ES-I3 (cell line): ENCODE data around the gene PDE6B.

Experiments
- H3K36me3 ChIP-seq: 2 replicates; pipeline ENCODE4 v1.6.1; 2013; ENCODE audit warnings: mild to moderate bottlenecking, low read length, control low read depth, moderate library complexity; ENCODE audit not compliant: insufficient read depth
- H3K4me1 ChIP-seq: 2 replicates; pipeline ENCODE4 v1.6.1; 2013; ENCODE audit warnings: mild to moderate bottlenecking, control low read depth, low read length; ENCODE audit not compliant: insufficient read depth
- H3K9ac ChIP-seq: 2 replicates; pipeline ENCODE4 v1.6.1; 2013; ENCODE audit warnings: low read depth, mild to moderate bottlenecking, low read length, moderate library complexity
- H3K9me3 ChIP-seq: 2 replicates; pipeline ENCODE4 v1.6.1; 2013; ENCODE audit warnings: mild to moderate bottlenecking, low read length, moderate library complexity; ENCODE audit not compliant: control insufficient read depth, insufficient read depth

Gene PDE6B

DNA sequence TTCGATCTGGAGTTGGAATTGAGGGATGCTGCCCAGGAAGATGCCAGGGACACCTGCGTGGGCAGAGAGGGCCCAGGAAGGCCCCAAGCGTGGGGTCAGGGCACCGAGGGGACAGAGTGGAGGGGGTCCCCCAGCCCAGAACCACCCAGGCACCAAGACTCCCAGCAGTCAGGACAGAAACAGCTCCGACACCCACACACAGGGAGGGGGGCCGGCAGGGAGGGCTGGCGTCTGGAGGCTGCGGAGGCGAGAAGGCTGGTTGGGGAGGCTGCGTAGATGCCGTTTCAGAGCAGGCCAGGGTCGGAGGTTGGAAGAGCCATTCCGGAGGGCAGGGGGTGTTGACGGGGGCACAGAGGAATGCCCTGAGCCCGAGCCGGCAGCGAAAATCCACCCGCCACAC is 25.1 kb downstream of the PDE6B start:
- H3K4me1 ChIP-seq: no peaks in the 10 kb centered on the region; the same call in 1 of the 2 replicates
- H3K36me3 ChIP-seq: no peaks in the 10 kb centered on the region
- H3K9me3 ChIP-seq: no peaks in the 10 kb centered on the region
- no peak overlapping the region for H3K9ac ChIP-seq

DNA sequence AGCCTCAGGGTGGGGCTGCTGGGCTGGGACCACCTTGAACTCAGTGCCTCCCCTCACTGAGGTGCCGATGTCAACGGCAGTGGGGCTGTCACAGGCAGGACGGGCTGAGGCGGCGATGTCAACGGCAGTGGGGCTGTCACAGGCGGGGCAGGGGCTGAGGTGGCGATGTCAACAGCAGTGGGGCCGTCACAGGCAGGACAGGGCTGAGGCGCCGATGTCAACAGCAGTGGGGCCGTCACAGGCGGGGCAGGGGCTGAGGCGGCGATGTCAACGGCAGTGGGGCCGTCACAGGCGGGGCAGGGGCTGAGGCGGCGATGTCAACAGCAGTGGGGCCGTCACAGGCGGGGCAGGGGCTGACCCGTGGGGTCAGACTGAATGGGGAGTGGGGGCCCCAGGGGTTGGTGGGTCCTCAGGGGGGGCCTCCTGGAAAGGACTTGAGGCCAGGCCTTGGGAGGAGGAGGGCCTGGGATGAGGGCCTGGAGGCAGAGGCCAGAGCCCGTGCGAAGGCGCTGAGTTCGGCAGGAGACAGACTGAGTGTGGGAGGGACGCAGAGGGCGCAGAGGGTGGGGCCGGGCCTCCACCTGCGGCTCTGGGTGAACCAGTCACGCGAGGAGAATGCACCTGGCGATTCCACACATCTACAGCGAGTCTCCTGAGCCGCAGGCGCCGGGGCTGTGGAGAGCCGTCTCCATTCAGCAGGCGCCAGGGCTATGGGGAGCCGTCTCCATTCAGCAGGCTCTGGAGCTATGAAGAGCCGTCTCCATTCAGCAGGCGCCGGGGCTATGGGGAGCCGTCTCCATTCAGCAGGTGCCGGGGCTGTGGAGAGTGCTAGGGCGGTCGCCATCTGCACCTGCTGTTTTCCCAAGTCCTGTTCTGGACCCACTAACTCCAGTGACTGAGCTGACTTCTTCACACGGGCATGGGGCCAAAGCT is 25.8 kb downstream of the PDE6B start:
- no peaks in the 10 kb centered on the region for H3K9me3 ChIP-seq
- H3K9ac ChIP-seq: no peak overlapping the region
- no peaks in the 10 kb centered on the region; the same call in 1 of the 2 replicates for H3K4me1 ChIP-seq
- H3K36me3 ChIP-seq: no peaks in the 10 kb centered on the region

DNA sequence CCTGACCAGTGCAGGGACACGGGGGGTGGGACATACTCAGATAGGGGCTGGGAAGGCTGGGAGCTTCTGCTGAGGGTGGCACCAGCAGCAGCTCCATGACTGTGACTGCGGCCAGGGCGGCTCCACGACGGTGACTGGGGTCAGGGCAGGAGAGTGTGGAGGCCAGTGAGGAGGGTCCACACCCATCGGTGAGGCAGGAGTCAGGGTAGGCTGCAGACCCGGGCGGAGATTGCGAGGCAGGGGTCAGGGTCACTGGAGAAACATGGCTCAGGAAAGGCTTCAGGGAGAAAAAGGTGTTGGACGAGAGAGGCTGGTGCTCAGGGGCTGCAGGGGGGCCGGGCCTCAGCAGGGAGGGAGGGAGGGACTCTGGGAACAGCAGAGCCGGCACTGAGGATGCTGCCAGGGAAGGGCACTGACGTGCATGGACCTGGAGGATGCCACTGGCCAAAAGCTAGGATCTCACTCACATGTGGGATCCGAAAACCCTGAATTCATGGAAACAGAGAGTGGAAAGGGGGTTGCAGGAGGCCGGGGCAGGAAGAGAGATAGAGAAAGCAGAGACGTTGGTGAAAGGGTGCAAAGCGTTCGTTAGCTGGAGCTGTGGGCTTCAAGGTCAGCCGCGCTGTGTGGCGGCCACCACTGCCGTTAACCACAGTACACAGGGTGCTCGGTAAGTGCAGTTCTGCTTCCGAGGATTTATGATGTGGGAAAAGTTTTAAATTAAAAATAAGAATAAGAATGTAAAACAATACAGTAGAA is 26.7 kb downstream of the PDE6B start:
- Histone ChIP-seq H3K9ac (no peak overlapping the region), H3K4me1 (no peaks in the 10 kb centered on the region; the same call in 1 of the 2 replicates), H3K9me3 (no peaks in the 10 kb centered on the region), H3K36me3 (no peaks in the 10 kb centered on the region)

DNA sequence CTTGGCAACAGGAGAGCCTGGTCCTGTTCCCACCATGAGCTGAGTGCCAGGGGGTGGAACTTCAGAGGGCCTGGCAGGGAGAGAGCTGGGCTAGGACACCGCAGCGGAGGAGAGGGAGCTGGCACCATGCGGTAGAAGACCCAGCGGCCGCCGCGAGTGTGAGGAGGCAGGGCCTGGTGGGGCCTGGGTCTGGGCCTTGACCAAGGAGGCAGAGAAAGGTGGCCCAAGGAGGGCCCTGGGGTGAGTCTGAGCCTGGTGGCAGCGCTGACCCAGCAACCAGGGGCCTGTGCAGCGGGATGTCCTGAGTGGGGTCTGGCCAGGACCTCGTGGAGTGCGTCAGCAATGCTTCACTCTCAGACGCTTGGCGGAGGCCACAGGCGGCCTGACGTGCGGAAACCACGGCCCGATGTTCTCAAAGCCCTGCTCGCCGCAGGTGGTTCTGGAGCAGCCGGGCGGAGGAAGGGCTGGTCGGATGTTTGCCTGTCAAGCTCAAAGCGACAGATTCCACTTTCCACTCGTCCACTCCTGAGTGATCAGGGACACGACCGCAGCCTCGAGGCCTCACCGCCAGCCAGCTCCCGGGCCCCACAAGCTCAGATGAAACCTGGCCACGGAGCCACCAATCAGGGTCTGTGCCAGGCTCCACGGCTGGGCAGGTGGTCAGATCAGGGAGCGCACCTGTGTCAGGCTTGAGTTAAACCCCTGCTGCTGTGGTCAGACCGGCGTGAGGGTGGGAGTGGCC is 27.9 kb downstream of the PDE6B start:
- Histone ChIP-seq H3K9me3 (no peaks in the 10 kb centered on the region), H3K36me3 (no peaks in the 10 kb centered on the region), H3K9ac (no peak overlapping the region), H3K4me1 (no peaks in the 10 kb centered on the region; the same call in 1 of the 2 replicates)

DNA sequence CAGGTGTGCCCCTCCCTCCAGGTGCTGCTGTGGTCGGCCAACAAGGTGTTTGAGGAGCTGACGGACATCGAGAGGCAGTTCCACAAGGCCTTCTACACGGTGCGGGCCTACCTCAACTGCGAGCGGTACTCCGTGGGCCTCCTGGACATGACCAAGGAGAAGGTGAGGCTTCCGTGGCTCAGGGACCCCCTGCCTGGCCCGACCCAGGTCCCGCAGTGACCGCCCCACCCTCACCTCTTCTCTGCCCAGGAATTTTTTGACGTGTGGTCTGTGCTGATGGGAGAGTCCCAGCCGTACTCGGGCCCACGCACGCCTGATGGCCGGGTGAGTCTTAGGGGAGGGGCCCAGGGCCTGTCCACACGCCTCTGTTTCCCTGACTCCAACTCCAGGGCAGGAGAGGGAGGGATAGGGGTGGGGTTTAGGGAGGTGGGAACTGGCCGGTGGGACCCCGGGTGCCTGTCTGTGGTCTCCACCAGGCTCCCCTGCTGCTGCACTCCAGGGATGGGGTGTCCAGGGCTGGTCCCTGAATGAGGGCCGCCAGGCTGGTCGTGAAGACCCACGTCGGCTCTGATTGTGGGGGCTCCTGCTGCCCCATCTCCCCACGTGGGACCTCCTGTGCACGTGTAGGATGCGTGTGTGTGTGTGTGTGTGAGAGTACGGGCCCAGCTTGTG is 28.6 kb downstream of the PDE6B start:
- Histone ChIP-seq H3K9me3 (no peaks in the 10 kb centered on the region), H3K9ac (no peak overlapping the region), H3K36me3 (no peaks in the 10 kb centered on the region), H3K4me1 (no peaks in the 10 kb centered on the region; the same call in 1 of the 2 replicates)

DNA sequence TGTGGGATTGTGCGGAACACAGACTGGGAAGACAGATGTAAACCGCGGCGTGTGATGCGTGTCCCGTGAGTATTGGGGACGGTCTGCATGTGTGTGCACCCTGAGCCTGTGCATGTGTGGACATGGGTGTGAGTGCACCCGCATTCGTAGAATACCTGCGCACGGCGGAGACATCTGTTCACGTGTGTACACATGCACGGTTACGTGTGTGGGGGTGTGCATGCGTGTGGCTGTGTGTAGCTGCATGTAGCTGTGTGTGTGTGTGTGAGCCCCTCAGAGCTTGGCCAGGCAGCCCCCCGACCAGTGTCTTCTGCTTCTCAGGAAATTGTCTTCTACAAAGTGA is 29.1 kb downstream of the PDE6B start:
- H3K9me3 ChIP-seq: no peaks in the 10 kb centered on the region
- no peaks in the 10 kb centered on the region for H3K36me3 ChIP-seq
- no peak overlapping the region for H3K9ac ChIP-seq
- H3K4me1 ChIP-seq: no peaks in the 10 kb centered on the region

DNA sequence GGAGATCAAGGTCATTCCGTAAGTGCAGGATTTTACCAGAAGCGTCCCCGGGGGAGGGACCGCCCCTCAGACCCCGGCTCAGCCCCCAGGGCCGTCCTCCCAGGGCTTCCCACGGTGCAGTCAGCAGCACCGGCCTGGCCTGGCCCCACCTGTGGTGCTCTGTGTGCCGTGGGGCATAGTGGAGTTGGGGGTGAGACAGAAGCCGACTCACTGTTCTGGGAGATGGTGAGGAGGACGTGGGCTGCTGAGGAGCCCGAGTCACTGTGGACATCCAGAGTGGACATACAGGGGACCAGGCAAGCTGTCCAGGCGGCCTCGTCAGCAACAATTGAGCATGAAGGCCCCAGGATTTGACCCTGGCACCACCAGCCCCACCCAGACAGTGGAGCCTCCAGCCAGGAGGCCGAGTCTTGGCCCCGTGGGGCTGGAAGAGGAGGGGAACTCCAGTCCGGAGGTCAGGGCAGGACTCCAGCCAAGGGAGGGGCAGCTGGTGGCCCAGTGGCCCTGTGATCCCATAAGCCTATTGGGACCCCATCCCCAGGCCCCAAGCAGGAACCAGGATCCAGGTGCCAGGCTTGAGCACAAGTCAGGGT is 29.6 kb downstream of the PDE6B start:
- no peak overlapping the region for H3K9ac ChIP-seq
- no peaks in the 10 kb centered on the region for H3K4me1 ChIP-seq
- H3K36me3 ChIP-seq: no peaks in the 10 kb centered on the region
- no peaks in the 10 kb centered on the region for H3K9me3 ChIP-seq

DNA sequence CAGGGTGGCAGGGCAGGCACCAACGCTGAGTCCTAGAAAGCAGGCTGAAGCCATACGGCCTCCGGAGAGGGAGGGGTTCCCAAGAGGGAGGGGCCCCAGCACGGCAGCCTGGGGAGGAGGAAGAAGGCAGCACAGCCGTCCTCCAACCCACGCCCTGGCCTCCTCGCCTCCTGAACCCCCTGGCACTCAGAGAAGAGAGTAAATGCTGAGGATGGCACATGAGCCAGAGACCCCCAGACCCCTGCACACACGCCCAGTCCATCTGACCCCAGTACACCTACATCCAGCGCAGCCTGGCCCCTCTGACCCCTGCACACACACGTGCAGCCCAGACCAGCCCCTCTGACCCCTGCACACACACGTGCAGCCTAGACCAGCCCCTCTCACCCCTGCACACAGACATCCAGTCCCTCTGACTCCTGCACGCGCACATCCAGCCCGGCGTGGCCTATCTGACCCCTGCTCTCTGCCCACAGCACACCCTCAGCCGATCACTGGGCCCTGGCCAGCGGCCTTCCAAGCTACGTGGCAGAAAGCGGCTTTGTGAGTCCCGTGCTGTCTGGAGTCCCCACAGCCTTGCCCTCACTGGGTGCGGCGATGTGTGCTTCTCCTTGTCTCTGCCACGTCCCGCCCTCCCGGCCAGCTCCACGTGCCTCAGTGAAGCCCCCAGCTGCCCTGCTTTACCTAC is 30.2 kb downstream of the PDE6B start:
- H3K9me3 ChIP-seq: no peaks in the 10 kb centered on the region
- no peaks in the 10 kb centered on the region for H3K4me1 ChIP-seq
- no peaks in the 10 kb centered on the region for H3K36me3 ChIP-seq
- H3K9ac ChIP-seq: no peak overlapping the region

DNA sequence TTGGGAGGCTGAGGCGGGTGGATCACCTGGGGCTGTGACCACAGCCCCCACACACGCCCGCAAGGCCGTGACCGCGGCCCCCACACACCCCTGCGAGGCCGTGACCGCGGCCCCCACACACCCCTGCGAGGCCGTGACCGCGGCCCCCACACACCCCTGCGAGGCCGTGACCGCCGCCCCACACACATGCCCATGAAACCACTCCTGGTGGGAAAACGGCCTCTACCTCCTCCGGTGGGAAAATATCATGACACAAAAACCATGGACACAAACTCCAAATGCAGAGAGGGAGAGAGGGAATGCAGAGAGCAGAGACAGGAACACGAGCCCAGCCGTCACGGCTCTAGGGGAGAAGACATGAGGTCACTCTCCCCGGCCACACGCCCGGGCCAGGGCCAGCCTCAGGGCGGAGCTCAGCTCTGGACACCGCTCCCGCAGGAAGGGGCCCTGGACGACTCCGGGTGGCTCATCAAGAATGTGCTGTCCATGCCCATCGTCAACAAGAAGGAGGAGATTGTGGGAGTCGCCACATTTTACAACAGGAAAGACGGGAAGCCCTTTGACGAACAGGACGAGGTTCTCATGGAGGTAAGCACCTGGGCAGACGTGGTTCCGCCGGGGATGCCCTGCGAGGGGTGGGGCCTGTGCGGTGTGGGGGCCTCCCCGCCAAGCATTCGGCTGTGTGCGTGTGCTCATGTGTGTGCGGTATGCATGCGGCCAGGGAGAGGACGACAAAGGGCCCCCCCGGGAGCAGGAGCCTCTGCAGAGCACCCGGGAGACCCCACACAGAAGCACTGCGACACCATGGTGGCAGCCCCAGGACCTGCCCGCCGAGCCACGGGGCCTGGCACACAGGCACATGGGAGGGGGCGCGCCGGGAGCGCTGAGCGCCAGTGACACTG is 31.3 kb downstream of the PDE6B start:
- no peaks in the 10 kb centered on the region for H3K4me1 ChIP-seq

DNA sequence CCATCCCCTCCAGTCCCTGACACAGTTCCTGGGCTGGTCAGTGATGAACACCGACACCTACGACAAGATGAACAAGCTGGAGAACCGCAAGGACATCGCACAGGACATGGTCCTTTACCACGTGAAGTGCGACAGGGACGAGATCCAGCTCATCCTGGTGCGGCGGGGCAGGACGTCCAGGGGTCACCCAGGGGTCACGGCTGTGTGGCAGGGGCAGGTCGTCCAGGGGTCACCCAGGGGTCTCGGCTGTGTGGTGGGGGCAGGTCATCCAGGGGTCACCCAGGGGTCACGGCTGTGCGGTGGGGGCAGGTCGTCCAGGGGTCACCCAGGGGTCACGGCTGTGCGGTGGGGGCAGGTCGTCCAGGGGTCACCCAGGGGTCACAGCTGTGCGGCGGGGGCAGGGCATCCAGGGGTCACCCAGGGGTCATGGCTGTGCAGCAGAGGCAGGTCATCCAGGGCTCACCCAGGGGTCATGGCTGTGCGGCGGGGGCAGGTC is 32.0 kb downstream of the PDE6B start:
- H3K9me3 ChIP-seq: no peaks in the 10 kb centered on the region
- no peaks in the 10 kb centered on the region for H3K4me1 ChIP-seq
- H3K36me3 ChIP-seq: no peaks in the 10 kb centered on the region
- H3K9ac ChIP-seq: no peak overlapping the region

More for the DNA sequence above, 31.3 kb downstream of the PDE6B start:
- H3K36me3 ChIP-seq: no peaks in the 10 kb centered on the region
- no peak overlapping the region for H3K9ac ChIP-seq
- no peaks in the 10 kb centered on the region for H3K9me3 ChIP-seq

DNA sequence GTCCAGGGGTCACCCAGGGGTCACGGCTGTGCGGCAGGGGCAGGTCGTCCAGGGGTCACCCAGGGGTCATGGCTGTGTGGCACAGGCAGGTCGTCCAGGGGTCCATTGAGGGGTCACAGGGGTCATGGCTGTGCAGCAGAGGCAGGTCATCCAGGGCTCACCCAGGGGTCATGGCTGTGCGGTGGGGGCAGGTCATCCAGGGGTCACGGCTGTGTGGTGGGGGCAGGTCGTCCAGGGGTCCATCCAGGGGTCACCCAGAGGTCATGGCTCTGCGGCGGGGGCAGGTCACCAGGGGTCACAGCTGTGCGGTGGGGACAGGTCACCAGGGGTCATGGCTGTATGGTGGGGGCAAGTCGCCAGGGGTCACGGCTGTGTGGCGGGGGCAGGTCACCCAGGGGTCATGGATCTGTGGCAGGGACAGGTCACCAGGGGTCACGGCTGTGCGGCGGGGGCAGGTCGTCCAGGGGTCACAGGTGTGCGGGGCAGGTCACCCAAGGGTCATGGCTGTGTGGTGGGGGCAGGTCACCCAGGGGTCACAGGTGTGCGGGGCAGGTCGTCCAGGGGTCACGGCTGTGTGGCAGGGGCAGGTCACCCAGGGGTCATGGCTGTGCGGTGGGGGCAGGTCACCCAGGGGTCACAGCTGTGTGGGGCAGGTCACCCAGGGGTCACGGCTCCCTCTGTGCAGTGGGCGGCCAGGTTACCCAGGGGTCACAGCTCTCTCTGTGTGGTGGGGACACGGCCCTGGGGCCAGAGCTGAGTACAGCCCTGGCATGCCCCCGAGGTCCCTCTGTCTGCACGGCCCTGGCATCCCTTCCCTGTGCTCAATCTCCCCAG is 32.7 kb downstream of the PDE6B start:
- Histone ChIP-seq H3K9me3 (no peaks in the 10 kb centered on the region), H3K36me3 (no peaks in the 10 kb centered on the region), H3K4me1 (no peaks in the 10 kb centered on the region), H3K9ac (no peak overlapping the region)
